NB4 (cell line): Measurements from ENCODE around the gene SMIM28.

ENCODE experiments used
- MYC ChIP-seq: IDR thresholded peaks from 2 replicates; pipeline ENCODE4 v1.6.1; 2011; ENCODE audit warnings: low read depth, low read length
- POLR2A ChIP-seq: IDR thresholded peaks from 2 replicates; pipeline ENCODE4 v1.6.1; 2011; ENCODE audit warnings: mild to moderate bottlenecking; ENCODE audit not compliant: insufficient read length; ENCODE audit errors: extremely low read depth
- TF ChIP-seq, protein P1 (sequence below): IDR thresholded peaks from 2 replicates; pipeline ENCODE4 v1.6.1; 2011; ENCODE audit warnings: low read depth, low read length
- TF ChIP-seq, protein P2 (sequence below): IDR thresholded peaks from one replicate; pipeline ENCODE4 v1.5.1; 2012; ENCODE audit warnings: low read depth, low read length

DNA sequence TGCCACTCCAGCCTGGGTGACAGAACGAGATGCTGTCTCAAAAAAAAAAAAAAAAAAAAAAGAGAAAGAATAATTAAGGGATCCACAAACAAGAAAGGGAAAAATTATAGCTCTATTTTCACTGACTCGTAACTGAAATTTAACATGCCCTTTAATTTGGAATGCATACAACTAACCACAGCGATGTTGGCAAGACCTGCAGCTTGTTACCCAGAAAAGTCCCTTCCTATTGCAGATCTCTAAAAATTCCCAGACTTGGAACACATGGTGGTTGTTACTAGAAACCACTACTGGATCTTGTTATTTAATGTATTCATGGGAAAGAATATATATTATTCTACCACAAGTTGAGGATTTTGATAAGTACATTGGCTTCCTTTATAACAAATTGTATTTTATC lies 27.8 kb upstream of the SMIM28 start:
- TF ChIP-seq, protein P1, sequence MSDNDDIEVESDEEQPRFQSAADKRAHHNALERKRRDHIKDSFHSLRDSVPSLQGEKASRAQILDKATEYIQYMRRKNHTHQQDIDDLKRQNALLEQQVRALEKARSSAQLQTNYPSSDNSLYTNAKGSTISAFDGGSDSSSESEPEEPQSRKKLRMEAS, result no peak
- TF ChIP-seq, protein P2, sequence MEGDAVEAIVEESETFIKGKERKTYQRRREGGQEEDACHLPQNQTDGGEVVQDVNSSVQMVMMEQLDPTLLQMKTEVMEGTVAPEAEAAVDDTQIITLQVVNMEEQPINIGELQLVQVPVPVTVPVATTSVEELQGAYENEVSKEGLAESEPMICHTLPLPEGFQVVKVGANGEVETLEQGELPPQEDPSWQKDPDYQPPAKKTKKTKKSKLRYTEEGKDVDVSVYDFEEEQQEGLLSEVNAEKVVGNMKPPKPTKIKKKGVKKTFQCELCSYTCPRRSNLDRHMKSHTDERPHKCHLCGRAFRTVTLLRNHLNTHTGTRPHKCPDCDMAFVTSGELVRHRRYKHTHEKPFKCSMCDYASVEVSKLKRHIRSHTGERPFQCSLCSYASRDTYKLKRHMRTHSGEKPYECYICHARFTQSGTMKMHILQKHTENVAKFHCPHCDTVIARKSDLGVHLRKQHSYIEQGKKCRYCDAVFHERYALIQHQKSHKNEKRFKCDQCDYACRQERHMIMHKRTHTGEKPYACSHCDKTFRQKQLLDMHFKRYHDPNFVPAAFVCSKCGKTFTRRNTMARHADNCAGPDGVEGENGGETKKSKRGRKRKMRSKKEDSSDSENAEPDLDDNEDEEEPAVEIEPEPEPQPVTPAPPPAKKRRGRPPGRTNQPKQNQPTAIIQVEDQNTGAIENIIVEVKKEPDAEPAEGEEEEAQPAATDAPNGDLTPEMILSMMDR, result no peak
- TF ChIP-seq POLR2A (no peak), MYC (no peak)
